Astrocyte (in vitro differentiated cells and primary cell): ENCODE results near the gene PHF21B. TPM values are rescaled to one million over a fixed set of nuclear protein-coding genes. Genes with fewer than 3 reads are reported as not detected.

Experiments used
- DNase-seq: peaks from one replicate; pipeline ENCODE4 v3.0.0-alpha.2; 2010; ENCODE audit warnings: low read depth
- FAIRE-seq: peaks from 2 replicates; lab custom pipeline; 2011; peaks lifted over from hg19 to GRCh38; lab: Jason Lieb, UNC
- H2AFZ ChIP-seq: 2 replicates; pipeline ENCODE4 v1.6.0; 2012; ENCODE audit warnings: low read depth, low read length, inconsistent platforms
- H3K27ac ChIP-seq: 2 replicates; pipeline ENCODE4 v1.5.1; 2011; ENCODE audit warnings: low read depth, low read length, inconsistent platforms
- H3K27me3 ChIP-seq: 2 replicates; pipeline ENCODE4 v1.6.0; 2011; ENCODE audit warnings: low read length, inconsistent platforms; ENCODE audit not compliant: insufficient read depth
- H3K36me3 ChIP-seq: 2 replicates; pipeline ENCODE4 v1.5.1; 2011; ENCODE audit warnings: low read length, inconsistent platforms; ENCODE audit not compliant: insufficient read depth
- H3K4me1 ChIP-seq: 2 replicates; pipeline ENCODE4 v1.5.1; 2011; ENCODE audit warnings: low read length, inconsistent platforms; ENCODE audit not compliant: insufficient read depth
- H3K4me2 ChIP-seq: 2 replicates; pipeline ENCODE4 v1.6.0; 2012; ENCODE audit warnings: low read length, inconsistent platforms
- H3K4me3 ChIP-seq: 2 replicates; pipeline ENCODE4 v1.5.1; 2011; ENCODE audit warnings: low read depth, mild to moderate bottlenecking, low read length, inconsistent platforms; ENCODE audit not compliant: insufficient read depth
- H3K79me2 ChIP-seq: 2 replicates; pipeline ENCODE4 v1.6.0; 2012; ENCODE audit warnings: mild to moderate bottlenecking, low read length, inconsistent platforms; ENCODE audit not compliant: insufficient read depth
- H3K9ac ChIP-seq: 2 replicates; pipeline ENCODE4 v1.6.0; 2012; ENCODE audit warnings: mild to moderate bottlenecking, low read length, inconsistent platforms
- H3K9me3 ChIP-seq: 2 replicates; pipeline ENCODE4 v1.5.1; 2012; ENCODE audit warnings: low read depth, mild to moderate bottlenecking, low read length, inconsistent platforms; ENCODE audit not compliant: insufficient read depth
- H4K20me1 ChIP-seq: 2 replicates; pipeline ENCODE4 v1.6.0; 2012; ENCODE audit warnings: low read length, inconsistent platforms; ENCODE audit not compliant: insufficient read depth
- H3K27ac Mint-ChIP-seq: one replicate; pipeline ENCODE4 v1.8.0; 2021; ENCODE audit warnings: mild to moderate bottlenecking, mixed read lengths; ENCODE audit not compliant: unreplicated experiment
- H3K27me3 Mint-ChIP-seq: one replicate; pipeline ENCODE4 v1.8.0; 2021; ENCODE audit warnings: low read depth, mixed read lengths; ENCODE audit not compliant: unreplicated experiment
- H3K36me3 Mint-ChIP-seq: one replicate; pipeline ENCODE4 v1.8.0; 2021; ENCODE audit warnings: low read depth, mixed read lengths; ENCODE audit not compliant: unreplicated experiment
- H3K4me1 Mint-ChIP-seq: one replicate; pipeline ENCODE4 v1.8.0; 2021; ENCODE audit warnings: low read depth, mixed read lengths; ENCODE audit not compliant: unreplicated experiment
- H3K4me3 Mint-ChIP-seq: one replicate; pipeline ENCODE4 v1.8.0; 2021; ENCODE audit warnings: mild to moderate bottlenecking, moderate library complexity, mixed read lengths; ENCODE audit not compliant: unreplicated experiment
- H3K9me3 Mint-ChIP-seq: one replicate; pipeline ENCODE4 v1.8.0; 2021; ENCODE audit warnings: mild to moderate bottlenecking, mixed read lengths; ENCODE audit not compliant: unreplicated experiment
- EZH2 ChIP-seq: IDR thresholded peaks from 2 replicates; pipeline ENCODE4 v1.6.1; 2012; ENCODE audit warnings: mild to moderate bottlenecking, low read length, inconsistent platforms; ENCODE audit not compliant: insufficient read depth
- total RNA-seq: library from RNA; stranded (reverse); gene quantifications from 2 replicates; pipeline ENCODE4 v1.2.1, GENCODE V29; 2021
- TF ChIP-seq, protein P1 (sequence below): IDR thresholded peaks from 2 replicates; pipeline ENCODE4 v1.5.1; 2011; ENCODE audit warnings: low read depth, mild to moderate bottlenecking, inconsistent platforms, low read length, moderate library complexity; ENCODE audit not compliant: insufficient read depth

PHF21B gene
- total RNA-seq, 1 donor from 2014 or later: 6.3 TPM

DNA sequence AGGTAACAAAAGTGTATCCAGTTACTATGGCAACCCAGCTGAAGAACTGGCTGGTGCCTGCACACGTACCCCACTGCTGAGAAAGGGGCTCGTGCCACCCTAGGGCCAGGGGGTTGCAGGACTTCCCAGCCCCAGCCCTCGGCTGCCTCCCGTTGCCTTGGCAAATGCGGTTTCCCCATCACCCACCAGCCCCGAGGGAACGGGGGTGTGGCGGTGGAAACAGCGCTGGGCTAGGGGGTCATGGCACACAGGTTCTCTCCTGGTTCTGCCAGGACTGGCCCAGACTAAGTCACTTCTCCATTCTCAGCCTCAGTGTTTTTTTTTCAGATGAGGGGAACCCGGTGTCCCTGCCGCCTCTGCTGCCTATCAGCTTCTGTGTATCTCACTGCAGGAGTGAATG, 27.9 kb downstream of the PHF21B start:
- no peaks in the 10 kb centered on the region for H3K36me3 Mint-ChIP-seq
- H3K27me3 Mint-ChIP-seq: peaks cover 2% of the 10 kb centered on the region
- Histone ChIP-seq H3K4me3 (no peak overlapping the region), H3K4me1 (no peaks in the 10 kb centered on the region), H3K36me3 (no peaks in the 10 kb centered on the region), H3K27me3 (peaks cover 2% of the 10 kb centered on the region), H2AFZ (no peak overlapping the region), H3K9me3 (no peaks in the 10 kb centered on the region), H3K4me2 (no peak overlapping the region), H3K79me2 (peaks cover 7% of the 10 kb centered on the region), H3K9ac (no peak overlapping the region), H4K20me1 (peaks cover 32% of the 10 kb centered on the region), H3K27ac (no peak overlapping the region)
- H3K9me3 Mint-ChIP-seq: no peaks in the 10 kb centered on the region
- no peak overlapping the region for H3K27ac Mint-ChIP-seq
- no peak for DNase-seq
- no peak overlapping the region for H3K4me3 Mint-ChIP-seq
- FAIRE-seq: no peak
- H3K4me1 Mint-ChIP-seq: no peaks in the 10 kb centered on the region
- TF ChIP-seq EZH2: no peak
- TF ChIP-seq, protein P1, sequence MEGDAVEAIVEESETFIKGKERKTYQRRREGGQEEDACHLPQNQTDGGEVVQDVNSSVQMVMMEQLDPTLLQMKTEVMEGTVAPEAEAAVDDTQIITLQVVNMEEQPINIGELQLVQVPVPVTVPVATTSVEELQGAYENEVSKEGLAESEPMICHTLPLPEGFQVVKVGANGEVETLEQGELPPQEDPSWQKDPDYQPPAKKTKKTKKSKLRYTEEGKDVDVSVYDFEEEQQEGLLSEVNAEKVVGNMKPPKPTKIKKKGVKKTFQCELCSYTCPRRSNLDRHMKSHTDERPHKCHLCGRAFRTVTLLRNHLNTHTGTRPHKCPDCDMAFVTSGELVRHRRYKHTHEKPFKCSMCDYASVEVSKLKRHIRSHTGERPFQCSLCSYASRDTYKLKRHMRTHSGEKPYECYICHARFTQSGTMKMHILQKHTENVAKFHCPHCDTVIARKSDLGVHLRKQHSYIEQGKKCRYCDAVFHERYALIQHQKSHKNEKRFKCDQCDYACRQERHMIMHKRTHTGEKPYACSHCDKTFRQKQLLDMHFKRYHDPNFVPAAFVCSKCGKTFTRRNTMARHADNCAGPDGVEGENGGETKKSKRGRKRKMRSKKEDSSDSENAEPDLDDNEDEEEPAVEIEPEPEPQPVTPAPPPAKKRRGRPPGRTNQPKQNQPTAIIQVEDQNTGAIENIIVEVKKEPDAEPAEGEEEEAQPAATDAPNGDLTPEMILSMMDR: no peak

DNA sequence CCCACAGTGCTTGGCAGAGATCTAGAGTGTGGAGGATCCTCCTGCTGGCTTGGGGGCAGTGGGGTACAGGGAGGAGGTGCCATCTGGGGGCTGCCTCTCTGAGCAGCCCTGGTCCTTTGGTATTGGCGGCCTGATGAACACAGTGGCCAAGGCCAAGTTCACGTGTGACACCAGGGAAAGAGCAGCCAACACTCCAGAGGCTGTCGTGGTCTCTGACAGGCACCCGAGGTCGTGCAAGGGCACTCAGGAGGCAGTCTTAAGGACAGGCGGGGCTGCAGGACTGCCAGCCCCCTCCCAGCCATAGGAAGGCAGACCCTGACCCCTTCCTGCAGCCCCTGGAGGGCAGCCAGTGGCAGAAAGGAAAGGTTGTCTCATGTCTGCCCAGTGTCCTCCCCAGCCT, 30.7 kb downstream of the PHF21B start:
- TF ChIP-seq EZH2: no peak
- TF ChIP-seq, protein P1: no peak
- Histone ChIP-seq H3K9ac (no peak overlapping the region), H3K4me2 (no peak overlapping the region), H3K27ac (no peak overlapping the region), H3K36me3 (no peaks in the 10 kb centered on the region), H3K9me3 (no peaks in the 10 kb centered on the region), H3K27me3 (peaks cover 2% of the 10 kb centered on the region), H3K4me3 (no peak overlapping the region), H3K4me1 (no peaks in the 10 kb centered on the region), H3K79me2 (no peaks in the 10 kb centered on the region), H2AFZ (no peak overlapping the region), H4K20me1 (peaks cover 39% of the 10 kb centered on the region)
- DNase-seq (no peak), FAIRE-seq (no peak)
- H3K27me3 Mint-ChIP-seq: peaks cover 2% of the 10 kb centered on the region
- H3K4me1 Mint-ChIP-seq: no peaks in the 10 kb centered on the region
- H3K27ac Mint-ChIP-seq: no peak overlapping the region
- no peaks in the 10 kb centered on the region for H3K9me3 Mint-ChIP-seq
- no peaks in the 10 kb centered on the region for H3K36me3 Mint-ChIP-seq
- no peak overlapping the region for H3K4me3 Mint-ChIP-seq

DNA sequence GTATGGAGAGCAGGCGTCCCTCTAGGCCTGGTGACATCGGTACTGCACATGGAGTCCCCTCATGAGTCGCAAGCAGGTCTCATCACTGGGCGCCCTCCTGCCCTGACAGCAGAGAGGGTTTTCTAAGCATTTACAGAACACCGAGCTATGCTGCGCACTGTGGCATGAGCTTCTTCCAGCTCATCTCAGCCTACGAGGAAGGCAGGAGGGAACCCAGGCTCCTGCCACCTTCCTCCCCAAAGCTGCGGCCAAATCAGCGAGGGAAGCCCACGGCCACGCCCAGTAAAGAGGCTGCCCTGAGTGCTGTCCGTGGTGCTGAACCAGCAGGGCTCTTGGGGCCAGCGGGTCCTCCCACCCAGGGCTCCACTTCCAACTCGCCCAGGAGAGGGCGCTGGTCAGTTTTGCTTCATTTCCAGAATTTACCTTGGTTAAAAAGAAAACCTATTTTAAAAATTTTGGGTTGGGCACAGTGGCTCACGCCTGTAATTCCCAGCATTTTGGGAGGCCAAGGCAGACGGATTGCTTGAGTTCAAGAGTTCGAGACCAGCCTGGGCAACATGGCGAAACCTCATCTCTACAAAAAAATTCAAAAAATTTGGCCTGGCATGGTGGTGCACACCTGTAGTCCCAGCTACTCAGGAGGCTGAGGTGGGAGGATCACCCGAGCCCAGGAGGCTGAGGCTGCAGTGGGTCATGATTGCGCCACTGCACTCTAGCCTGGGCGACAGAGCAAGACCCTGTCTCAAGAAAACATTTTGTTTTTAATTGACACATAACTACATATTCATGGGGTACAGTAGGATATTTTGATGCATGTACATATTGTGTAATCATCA, 34.2 kb downstream of the PHF21B start:
- H3K4me1 Mint-ChIP-seq: no peaks in the 10 kb centered on the region
- no peak for FAIRE-seq
- H3K36me3 ChIP-seq: no peaks in the 10 kb centered on the region
- H3K4me2 ChIP-seq: no peak overlapping the region
- no peak overlapping the region for H3K27ac ChIP-seq
- H3K27me3 Mint-ChIP-seq: peaks cover 3% of the 10 kb centered on the region
- H3K9me3 Mint-ChIP-seq: no peaks in the 10 kb centered on the region
- peak; percentile 56 for DNase-seq
- no peaks in the 10 kb centered on the region for H3K4me1 ChIP-seq
- TF ChIP-seq, protein P1: peak; percentile 84
- TF ChIP-seq EZH2: no peak
- H3K4me3 ChIP-seq: no peak overlapping the region
- H3K9me3 ChIP-seq: no peaks in the 10 kb centered on the region
- peaks cover 33% of the 10 kb centered on the region for H4K20me1 ChIP-seq
- H3K79me2 ChIP-seq: no peaks in the 10 kb centered on the region
- H3K36me3 Mint-ChIP-seq: peaks cover 3% of the 10 kb centered on the region
- H3K9ac ChIP-seq: no peak overlapping the region
- no peak overlapping the region for H2AFZ ChIP-seq
- no peaks in the 10 kb centered on the region for H3K27me3 ChIP-seq
- H3K4me3 Mint-ChIP-seq: no peak overlapping the region
- no peak overlapping the region for H3K27ac Mint-ChIP-seq
